A204.1 (cell line): ENCODE results near the gene PROSER3.
"Not testable (repeated sequence)": the region's sequence is repeated elsewhere in the genome, so short reads cannot be mapped to it uniquely, and the experiment has no call there.

Experiments
- FAIRE-seq: peaks from 2 replicates; lab custom pipeline; 2012; peaks lifted over from hg19 to GRCh38; lab: Jason Lieb, UNC

The PROSER3 gene

DNA sequence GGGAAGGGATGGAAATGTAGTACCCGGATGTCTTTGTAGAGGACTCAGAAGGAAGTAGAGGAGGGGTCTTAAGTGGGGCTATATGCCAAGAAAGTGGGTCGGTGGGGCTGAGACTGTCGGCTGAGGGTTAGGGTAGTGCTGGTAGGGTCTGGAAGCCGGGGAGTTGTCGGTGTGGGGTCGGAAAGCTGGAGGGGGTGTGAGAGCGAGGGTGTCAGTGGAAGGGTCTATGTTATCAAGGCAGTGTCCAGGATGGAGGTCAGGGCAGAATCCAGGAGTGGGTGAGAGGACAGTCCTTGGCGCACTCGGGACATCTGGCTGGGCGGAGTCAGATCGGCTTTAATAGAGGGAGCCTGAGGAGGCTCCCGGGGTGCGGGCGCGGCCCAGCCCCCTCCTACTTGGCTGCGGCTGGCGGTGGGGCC lies 2.8 kb upstream of the PROSER3 start:
- no peak for FAIRE-seq

- FAIRE-seq, result no peak
Observed at GRCh38 chr19:35755550-35756376, 2.2 kb upstream of the PROSER3 start.

DNA sequence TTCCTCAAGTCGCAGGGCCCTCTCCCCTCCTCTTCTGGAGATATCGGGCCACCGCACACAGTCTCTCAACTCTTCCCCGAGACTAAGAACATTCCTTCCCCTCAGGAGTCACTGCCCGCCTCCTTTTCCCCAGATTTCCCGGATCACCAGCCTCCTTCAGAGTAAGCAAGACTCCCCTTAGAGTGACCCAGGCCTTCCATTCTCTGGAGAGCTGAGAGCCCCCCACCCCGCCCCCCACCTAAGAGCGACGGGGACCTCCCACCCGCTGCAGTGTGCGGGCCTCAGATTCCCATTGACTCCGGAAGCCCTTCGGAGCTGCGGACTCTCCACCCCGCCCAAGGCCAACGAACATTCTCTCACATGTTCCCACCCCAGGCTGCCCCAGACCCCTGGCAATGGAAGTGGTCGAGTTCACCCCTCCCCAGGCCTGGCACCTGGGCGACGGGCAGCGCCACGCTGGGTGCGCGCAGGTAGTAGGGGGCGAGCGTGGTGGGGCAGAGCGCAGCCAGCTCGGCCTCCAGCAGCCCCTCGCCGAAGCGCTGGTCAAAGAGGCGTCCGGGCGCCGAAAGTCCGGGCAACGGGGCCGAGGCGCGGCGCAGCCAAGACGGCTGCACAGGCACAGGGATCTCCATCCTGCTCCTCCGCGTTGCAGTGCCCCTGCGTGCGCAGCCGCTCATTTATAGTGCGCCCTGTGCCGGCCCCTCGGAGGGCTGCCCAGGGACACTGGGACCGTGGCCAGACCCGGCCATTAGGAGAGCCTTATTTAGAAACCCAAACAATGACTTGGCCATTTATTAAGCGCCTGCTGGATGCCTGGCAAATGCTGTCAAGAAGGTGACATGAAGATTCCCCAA lies 1.4 kb upstream of the PROSER3 start, which contains the start of gene HSPB6:
TSS of gene HSPB6 (minus strand) at position 653 of the 854 bp plus-strand sequence. CDS start at position 632, 21 bp downstream.
- no peak for FAIRE-seq

DNA sequence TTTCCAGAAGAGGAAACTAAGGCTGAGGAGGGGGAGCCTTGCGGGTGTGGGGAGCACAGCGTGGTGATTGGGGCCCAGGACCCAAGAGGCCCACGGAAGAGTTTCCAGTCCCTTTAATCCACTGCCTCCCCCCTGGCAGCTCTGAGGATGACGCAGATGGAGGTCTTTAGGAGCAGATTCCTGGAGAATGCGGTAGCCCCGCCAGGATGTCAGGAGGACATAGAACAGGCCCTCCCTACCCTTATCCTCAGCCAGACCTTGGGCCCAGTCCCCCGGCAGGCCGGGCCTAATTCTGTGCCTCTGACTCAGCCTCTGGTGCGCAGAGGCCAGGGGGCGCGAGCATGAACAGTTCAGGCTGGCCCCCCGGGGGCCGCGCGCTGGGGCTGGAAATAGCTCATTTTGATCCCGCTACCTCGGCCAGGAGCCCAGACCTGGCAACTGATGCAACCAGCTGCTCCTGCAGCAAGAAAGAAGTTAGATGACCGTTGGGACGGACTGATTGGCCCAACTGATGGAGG lies 686 bp upstream of the PROSER3 start:
- no peak for FAIRE-seq

GRCh38 chr19:35759697-35760096 lies 1.7 kb downstream of the PROSER3 start:
- no peak for FAIRE-seq

DNA sequence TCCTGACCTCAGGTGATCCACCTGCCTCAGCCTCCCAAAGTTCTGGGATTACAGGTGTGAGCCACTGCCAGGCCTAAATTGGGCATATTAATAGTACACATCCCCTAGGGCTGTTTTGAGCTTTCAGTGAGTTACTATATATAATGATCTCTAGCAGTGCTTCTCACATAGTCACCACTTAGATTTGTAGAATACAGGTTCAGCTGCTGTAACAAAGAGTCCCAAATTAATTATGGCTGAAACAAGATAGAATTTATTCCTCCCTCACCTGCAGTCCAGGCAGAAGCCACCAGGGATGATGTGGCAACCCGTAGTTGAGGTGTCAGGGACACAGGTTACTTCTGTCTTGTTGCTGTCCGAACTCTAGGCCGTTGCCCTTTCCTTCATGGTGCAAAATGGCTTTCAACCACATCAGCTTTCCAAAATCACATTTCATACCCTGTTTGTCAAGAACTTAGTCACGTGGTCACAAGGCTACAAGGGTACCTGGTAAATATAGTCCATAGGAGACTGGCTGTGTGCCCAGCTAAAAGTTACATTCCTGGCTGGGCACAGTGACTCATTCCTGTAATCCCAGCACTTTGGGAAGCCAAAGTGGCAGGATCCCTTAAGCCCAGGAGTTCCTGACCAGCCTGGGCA lies 2.9 kb downstream of the PROSER3 start:
- no peak for FAIRE-seq

GRCh38 chr19:35764432-35765315 lies 6.7 kb downstream of the PROSER3 start:
- no peak for FAIRE-seq

DNA sequence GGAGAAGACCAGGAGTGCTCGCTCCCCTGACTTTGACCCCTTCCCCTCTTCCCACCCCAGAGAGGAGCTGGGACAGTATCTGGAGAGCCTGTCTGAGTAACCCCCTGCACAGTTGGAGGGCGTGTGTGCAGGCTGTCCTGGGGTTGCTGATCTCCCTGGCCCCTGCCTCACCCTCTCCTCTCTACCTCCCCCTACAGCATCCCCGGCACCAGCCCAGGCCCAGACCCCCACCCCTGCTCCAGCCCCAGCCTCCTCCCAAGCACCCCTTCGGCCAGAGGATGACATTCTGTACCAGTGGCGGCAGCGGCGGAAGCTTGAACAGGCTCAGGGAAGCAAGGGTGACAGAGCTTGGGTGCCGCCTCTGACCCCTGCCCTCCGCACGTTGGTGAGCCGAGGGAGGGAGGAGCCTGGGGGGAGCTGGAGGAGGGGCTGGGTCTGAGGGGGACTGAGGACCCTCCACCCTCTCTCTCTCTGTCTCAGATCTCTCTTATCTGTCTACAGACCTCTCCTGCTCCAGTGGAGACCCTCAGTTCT lies 8.7 kb downstream of the PROSER3 start:
- no peak for FAIRE-seq

- no peak for FAIRE-seq
Observed at GRCh38 chr19:35767288-35768081, 9.5 kb downstream of the PROSER3 start.

GRCh38 chr19:35768082-35768421 lies 10.1 kb downstream of the PROSER3 start:
- no peak for FAIRE-seq

DNA sequence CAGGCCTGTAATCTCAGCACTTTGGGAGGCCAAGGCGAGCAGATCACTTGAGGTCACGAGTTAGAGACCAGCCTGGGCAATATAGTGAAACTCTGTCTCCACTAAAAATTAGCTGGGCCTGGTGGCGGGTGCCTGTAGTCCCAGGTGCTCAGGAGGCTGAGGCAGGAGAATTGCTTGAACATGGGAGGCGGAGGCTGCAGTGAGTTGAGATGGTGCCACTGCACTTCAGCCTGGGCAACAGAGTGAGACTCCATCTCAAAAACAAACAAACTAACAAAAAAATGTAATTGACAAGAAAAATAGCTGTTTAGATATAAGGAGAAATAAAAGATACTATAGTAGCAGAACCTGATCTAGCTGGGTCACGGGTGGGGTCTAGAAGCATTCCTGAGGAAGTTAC lies 14.4 kb downstream of the PROSER3 start:
- FAIRE-seq, result not testable (repeated sequence)

DNA sequence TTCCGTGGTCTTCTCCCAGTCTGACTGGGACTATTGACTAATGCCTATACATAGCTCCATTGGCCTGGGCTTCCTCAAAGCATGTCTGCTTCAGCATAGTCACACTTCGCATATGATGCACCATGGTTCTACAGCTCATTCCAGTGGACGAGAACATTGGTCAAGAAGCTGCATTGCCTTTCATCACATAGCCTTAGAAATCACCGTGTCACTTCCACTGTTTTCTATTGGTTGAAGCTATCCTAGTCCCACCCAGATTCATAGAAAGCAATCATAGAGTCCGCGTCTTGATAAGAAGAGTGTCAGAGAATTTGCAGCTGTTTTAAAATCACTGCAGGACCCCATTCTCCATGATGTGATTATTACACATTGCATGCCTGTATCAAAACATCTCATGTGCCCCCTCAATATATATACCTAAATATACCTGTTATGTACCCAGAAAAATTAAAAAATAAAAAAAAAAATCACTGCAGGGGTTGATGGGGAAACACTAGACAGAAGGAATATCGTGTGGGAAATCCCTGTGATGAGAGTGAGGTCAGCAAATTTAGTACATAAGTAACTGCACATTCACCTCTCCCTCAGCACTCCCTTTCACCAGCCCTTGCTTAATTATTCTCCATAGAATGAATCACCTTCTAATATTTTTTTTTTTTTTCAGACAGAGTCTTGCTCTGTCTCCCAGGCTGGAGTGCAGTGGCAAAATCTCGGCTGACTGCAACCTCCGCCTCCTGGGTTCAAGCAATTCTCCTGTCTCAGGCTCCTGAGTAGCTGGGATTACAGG lies 15.2 kb downstream of the PROSER3 start:
- FAIRE-seq, result no peak

DNA sequence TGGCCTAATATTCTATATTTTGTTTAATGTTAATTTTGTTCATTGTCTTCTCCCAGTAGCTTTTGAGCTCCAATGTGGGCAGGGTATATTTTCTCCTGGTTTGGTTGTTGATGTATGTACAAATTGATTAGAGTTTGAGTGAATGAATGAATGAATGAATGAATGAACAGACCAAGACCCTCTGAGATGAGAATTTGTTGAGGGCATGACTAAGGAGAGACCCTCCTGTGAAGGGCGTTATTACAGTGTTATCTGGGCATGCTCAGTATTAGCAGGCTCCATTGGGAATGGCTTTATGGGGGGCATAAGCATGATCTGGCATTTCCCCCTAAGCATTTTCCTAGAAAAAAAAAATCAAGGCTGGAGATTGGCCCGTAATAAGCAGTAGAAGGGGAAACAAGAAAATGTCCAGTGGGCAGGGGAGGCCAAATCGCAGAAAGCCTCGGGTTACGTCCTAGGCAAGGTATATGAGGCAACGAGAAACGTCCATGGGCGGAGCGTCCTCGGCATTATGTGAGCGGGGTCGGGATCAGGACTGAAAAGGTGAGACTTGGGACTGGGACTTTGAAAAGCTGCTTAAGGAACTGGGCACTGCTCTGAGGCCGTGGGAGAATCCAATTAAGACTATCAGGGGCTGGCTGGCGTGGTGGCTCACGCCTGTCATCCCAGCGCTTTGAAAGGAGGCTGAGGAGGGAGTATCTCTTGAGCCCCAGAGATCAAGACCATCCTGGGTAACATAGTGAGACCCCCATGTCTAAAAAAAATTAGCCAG lies 16.5 kb downstream of the PROSER3 start:
- FAIRE-seq, result no peak

DNA sequence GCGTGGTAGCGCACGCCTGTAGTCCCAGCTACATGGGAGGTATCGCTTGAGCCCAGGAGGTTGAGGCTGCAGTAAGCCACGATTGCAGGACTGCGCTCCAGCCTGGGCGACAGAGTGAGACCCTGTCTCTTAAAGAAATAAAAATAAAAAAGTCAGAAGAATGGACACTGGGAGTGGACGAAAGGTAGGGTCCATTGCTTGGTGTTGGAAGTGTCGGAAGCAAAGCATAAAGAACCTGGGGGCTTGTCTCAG lies 17.0 kb downstream of the PROSER3 start:
- FAIRE-seq, result no peak

- peak; percentile 91 for FAIRE-seq
Observed at GRCh38 chr19:35775298-35776101, 17.5 kb downstream of the PROSER3 start, which contains the start of gene ARHGAP33. Gene ARHGAP33 (plus strand): TSS chr19:35775564. CDS start chr19:35775659, 95 bp downstream.

GRCh38 chr19:35776102-35776788 lies 18.3 kb downstream of the PROSER3 start:
- FAIRE-seq, result no peak

DNA sequence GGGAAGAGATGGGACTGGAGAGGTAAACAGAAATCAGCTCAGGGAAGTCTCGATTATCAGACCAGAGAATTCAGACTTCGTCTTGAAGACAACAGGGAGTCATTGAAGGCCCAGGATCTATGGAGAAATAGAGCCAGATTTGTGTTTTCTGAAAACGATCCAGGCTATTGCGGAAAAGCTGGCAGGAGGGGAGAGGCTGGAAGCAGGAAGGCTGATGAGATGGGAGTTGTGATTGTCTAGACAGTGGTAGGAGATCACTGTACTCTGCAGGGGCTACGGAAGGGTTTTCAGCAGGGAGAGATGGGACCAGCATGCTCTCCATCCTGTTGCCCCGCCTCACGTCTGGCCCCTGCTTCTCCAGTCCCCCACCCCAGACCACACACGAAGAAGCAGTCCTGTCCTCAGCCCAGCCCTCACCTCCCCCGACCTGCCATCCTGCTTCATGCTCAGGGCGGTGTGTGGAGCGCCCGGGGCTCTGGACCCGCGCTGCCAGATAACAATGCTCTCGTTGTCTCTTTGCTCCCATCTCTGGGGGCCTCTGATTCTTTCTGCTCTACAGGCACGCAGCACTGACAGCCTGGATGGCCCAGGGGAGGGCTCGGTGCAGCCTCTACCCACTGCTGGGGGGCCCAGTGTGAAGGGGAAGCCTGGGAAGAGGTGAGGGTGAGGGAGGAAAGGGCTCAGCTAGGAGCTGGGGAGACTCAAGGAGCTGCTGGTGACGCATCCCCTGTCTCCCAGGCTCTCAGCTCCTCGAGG lies 19.3 kb downstream of the PROSER3 start:
- FAIRE-seq, result no peak
